Renal cortex interstitium (tissue), 11 donors: ENCODE results near the gene SUSD4. TPM values are rescaled to one million over a fixed set of nuclear protein-coding genes. Genes with fewer than 3 reads are reported as not detected.
A peak's percentile ranks its signal among the peaks of the same experiment; 100 is the strongest.

Experiments used
- DNase-seq, 11 donors: peaks; one replicate each; pipeline ENCODE4 v3.0.0-alpha.2; 2013; ENCODE audit warnings: low read depth in 9 of 11, low spot score in 4 of 11; ENCODE audit errors: extremely low read depth in 1 of 11
- polyA plus RNA-seq, 3 donors: library from polyadenylated mRNA; unstranded; fragments of 120-200 nt; gene quantifications; one replicate each; pipeline ENCODE4 v1.2.1, GENCODE V29; 2013; ENCODE audit not compliant: insufficient read length in 3 of 3

The SUSD4 gene
- polyA plus RNA-seq, 3 donors = 14.5 to 20.2 (median 16.2) TPM

GRCh38 chr1:223337174-223337869, 26.7 kb downstream of the SUSD4 start:
- DNase-seq = no peak

- DNase-seq = no peak
Measured at GRCh38 chr1:223334156-223334555, 29.8 kb downstream of the SUSD4 start.

- no peak for DNase-seq
Measured at GRCh38 chr1:223332997-223333396, 31.0 kb downstream of the SUSD4 start.

GRCh38 chr1:223331929-223332328, 32.0 kb downstream of the SUSD4 start:
- DNase-seq = peak in 1 of 11 donors; percentile 12

- no peak for DNase-seq
Measured at GRCh38 chr1:223331301-223331700, 32.7 kb downstream of the SUSD4 start.

- DNase-seq = no peak
Measured at GRCh38 chr1:223330466-223330865, 33.5 kb downstream of the SUSD4 start.

- DNase-seq = no peak
Measured at GRCh38 chr1:223329664-223330415, 34.1 kb downstream of the SUSD4 start.

- no peak for DNase-seq
Measured at GRCh38 chr1:223329252-223329651, 34.7 kb downstream of the SUSD4 start.

- DNase-seq = no peak
Measured at GRCh38 chr1:223328566-223328965, 35.4 kb downstream of the SUSD4 start.

GRCh38 chr1:223326776-223327175, 37.2 kb downstream of the SUSD4 start:
- DNase-seq = no peak

- DNase-seq = no peak
Measured at GRCh38 chr1:223323491-223324484, 40.2 kb downstream of the SUSD4 start.

- DNase-seq = no peak
Measured at GRCh38 chr1:223322868-223323267, 41.1 kb downstream of the SUSD4 start.

- no peak for DNase-seq
Measured at GRCh38 chr1:223320959-223321358, 43.0 kb downstream of the SUSD4 start.

- DNase-seq = no peak
Measured at GRCh38 chr1:223319905-223320580, 43.9 kb downstream of the SUSD4 start.

- DNase-seq = no peak
Measured at GRCh38 chr1:223319398-223319797, 44.6 kb downstream of the SUSD4 start.

GRCh38 chr1:223316082-223316481, 47.9 kb downstream of the SUSD4 start:
- DNase-seq = no peak

- no peak for DNase-seq
Measured at GRCh38 chr1:223315665-223316064, 48.3 kb downstream of the SUSD4 start.

- DNase-seq = no peak
Measured at GRCh38 chr1:223313415-223313754, 50.6 kb downstream of the SUSD4 start.
